Stromal cell of bone marrow (primary cell): ENCODE results near the gene CUTA.
"Not testable (repeated sequence)": the region's sequence is repeated elsewhere in the genome, so short reads cannot be mapped to it uniquely, and the experiment has no call there.

Experiments
- DNase-seq: peaks from one replicate; pipeline ENCODE4 v3.0.0-alpha.2; 2012; ENCODE audit warnings: low read depth

Gene CUTA

DNA sequence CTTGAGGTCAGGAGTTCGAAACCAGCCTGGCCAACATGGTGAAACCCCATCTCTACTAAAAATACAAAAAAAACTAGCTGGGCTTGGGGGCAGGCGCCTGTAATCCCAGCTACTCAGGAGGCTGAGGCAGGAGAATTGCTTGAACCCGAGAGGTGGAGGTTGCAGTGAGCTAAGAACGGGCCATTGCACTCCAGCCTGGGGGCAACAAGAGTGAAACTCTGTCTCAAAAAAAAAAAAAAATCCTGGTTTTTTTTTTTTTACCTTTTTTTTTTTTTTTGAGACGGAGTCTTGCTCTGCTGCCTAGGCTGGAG lies 50.2 kb downstream of the CUTA start:
- DNase-seq: not testable (repeated sequence)

DNA sequence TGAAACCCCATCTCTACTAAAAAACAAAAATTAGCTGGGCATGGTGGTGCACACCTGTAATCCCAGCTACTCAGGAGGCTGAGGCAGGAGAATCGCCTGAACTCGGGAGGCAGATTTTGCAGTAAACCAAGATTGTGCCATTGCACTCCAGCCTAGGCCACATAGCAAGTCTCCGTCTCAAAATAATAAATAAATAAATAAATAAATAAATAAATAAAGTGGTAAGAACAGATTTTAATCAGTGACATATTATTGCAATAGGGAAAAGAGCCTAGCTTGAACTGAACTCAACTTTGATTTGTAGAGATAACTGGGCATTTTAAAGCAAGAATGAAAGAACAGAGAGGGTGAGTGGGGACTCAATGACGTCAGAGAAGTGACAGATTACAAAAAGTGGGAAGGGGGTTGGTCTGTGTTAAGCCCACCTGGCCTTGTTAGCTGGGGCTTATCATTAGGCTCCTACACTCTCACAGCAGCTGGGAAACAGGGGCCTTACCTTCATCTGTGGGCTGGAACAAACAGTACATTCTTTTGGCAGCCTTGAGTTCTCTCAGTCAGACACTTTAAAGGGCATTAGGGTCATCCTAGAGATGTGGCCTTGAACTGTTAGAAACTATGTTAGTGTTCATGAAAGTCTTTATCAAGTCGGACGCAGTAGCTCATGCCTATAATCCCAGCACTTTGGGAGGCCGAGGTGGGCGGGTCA lies 50.7 kb downstream of the CUTA start:
- DNase-seq: no peak
